Motor neuron (in vitro differentiated cells): ENCODE data around the gene PPP2R5B. TPM values are rescaled to one million over a fixed set of nuclear protein-coding genes. Genes with fewer than 3 reads are reported as not detected.
A peak's percentile ranks its signal among the peaks of the same experiment; 100 is the strongest.

Experiments used
- ATAC-seq, 8 experiments: fragments of 200-7000 bp; cut with Tn5 transposase; replicated peaks in 6 of 8; 2 replicates each; pipeline ENCODE4 v1.8.0; 2021; ENCODE audit warnings: mild to moderate bottlenecking in 8 of 8, moderate library complexity in 8 of 8
- H3K27ac ChIP-seq, 2 donors: fragments of 250-450 bp; sonication (Bioruptor Pico); 2 replicates each; pipeline ENCODE4 v1.9.0; 2021; ENCODE audit warnings: antibody characterized with exemption in 2 of 2, mild to moderate bottlenecking in 2 of 2, moderate library complexity in 1 of 2
- H3K4me1 ChIP-seq, 2 donors: fragments of 250-450 bp; sonication (Bioruptor Pico); replicated peaks in 1 of 2; 2 replicates each; pipeline ENCODE4 v1.6.1; 2021; ENCODE audit warnings: antibody characterized with exemption in 2 of 2, mild to moderate bottlenecking in 2 of 2, moderate library complexity in 1 of 2
- H3K4me3 ChIP-seq, 5 donors: fragments of 250-450 bp; sonication (Bioruptor Pico); 2 replicates each; pipeline ENCODE4 v1.9.0; 2021; ENCODE audit warnings: antibody characterized with exemption in 5 of 5, mild to moderate bottlenecking in 5 of 5, moderate library complexity in 4 of 5
- WGBS, 10 experiments: fragments of 450-650 bp; shearing (Covaris generic); methylation state at CpG; one replicate each; pipeline ENCODE4 v1.0.0; 2022; 5-methylcytosine and 5-hydroxymethylcytosine counted together
- in situ Hi-C, 9 experiments: fragments of 400-800 bp; cut with MboI; loops; one replicate each; pipeline ENCODE4 v1.15.0; 2021; ENCODE audit warnings: low sequenced_read_pairs in 9 of 9, low pct_unique_long_range_greater_than_20kb in 2 of 9; ENCODE audit not compliant: unreplicated experiment in 9 of 9
- total RNA-seq, 8 experiments: library from RNA; unstranded; fragments of 300-600 nt; gene quantifications; 2 replicates each; pipeline versions ENCODE4 v1.2.3 to v1.2.4, GENCODE V29; 2022

The PPP2R5B gene
- total RNA-seq, 8 experiments from 2014 or later: 8.4 to 48.7 (median 25.8) TPM

DNA sequence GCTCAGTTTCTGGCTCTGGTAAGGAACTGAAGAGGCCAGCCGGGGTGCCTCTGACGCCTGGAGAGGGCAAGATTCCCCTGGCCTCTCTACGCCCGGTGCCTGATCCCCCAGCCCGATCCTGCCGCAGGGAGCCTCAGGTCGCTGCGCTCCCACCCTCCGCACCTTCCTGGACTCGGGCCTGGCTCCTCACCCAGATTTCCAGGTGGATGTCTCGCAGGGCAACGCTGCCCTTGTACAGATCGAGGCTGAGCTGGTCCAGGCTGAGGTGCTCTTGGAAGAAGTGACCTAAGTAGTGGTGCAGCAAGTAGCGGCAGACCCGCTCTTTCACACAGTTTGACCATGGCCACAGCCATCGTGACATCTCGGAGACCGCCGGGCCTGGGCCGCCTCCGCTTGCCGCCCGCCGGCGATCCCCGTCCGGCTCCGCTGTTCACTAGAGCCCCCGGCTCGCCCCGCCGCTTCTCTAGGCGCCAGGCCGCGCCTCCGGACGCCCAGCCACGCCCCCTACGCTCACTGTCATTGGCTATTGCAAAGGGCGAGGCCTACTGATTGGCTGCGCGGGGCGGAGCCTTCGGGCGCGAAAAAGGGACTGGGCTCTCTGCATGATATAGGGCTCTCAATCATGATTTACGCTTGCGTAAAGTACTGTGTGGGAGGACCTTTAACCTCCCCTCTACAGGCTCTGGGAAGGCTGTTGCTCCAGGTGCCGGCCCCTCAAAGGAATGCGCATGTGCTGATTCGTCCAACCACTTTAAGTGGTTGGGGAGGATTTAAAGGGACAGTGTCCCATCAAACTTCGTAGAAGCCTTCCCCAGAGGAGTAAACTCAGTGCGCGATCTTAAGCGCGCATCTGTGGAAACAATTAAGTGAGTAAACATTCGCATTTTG is 7.5 kb upstream of the PPP2R5B start, which contains the start of gene ATG2A:
Gene ATG2A, minus strand, starts transcription at position 435 of the 888 bp plus-strand sequence. Its CDS starts 74 bp downstream, at position 361.
- 0 to 3% (median 0%) methylated on average over 2 to 19 of the region's 57 CpGs; no CpG with 5 or more reads in 2 of the 10 experiments for WGBS, 10 experiments
- peak; percentile 91 to 98 (median 98) for ATAC-seq

DNA sequence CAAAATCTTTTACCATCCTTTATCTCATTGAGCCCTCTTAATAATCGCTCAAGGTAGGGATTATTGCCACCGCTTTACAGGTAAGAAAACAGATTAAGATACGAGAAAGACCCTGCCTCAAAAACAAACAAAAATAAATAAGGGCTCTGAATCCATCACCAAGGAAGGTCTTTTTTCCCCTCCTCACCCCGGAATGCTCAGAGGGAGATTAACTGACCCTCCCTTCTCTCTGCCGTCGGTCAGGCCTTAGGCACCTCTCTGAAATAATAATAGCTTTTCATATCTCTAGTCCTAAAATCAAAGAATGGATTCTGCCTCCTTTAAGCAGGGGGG is 6.9 kb upstream of the PPP2R5B start:
- Histone ChIP-seq H3K4me1 (peaks cover 9 to 13% of the 10 kb centered on the region in 2 donors), H3K27ac (peak overlapping the region in 1 of 2 donors; percentile 25), H3K4me3 (peak overlapping the region; percentile 19 to 75 (median 39))
- 0 to 8% (median 0%) methylated on average over 1 to 6 of the region's 6 CpGs; no CpG with 5 or more reads in 3 of the 10 experiments for WGBS, 10 experiments
- in situ Hi-C loops: no loop called here
- ATAC-seq: peak in 1 of 8 experiments; percentile 0

More for the DNA sequence above, 7.5 kb upstream of the PPP2R5B start, which contains the start of gene ATG2A:
- in situ Hi-C loops: no loop called here
- H3K27ac ChIP-seq: peak within 1 kb of the TSS in 1 of 2 donors; percentile 25
- peak within 1 kb of the TSS; percentile 54 to 75 (median 65) for H3K4me3 ChIP-seq
- H3K4me1 ChIP-seq: peaks cover 9 to 13% of the 10 kb centered on the region in 2 donors

DNA sequence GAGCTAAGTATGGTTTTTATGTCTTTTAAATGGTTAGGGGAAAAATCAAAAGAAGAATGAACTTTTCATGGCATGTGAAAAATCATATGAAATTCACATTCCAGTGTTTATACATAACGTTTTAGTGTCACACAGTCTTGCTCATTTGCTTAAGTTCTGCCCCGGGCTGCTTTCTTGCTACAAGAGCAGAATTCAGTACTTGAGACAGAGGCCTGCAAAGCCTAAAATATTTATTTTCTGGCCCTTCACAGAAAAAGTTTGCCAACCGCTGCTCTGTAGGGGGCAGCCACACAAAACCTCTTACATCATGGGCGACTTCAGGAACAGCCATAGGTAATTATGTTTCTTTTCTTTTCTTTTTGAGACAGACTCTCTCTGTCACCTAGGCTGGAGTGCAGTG is 6.5 kb upstream of the PPP2R5B start:
- peak overlapping the region; percentile 19 to 75 (median 39) for H3K4me3 ChIP-seq
- H3K4me1 ChIP-seq: peaks cover 9 to 13% of the 10 kb centered on the region in 2 donors
- peak in 2 of 8 experiments; percentile 1 to 3 for ATAC-seq
- in situ Hi-C loops: no loop called here
- H3K27ac ChIP-seq: peak overlapping the region in 1 of 2 donors; percentile 25
- 3 to 60% (median 37%) methylated on average over 2 to 4 of the region's 4 CpGs; no CpG with 5 or more reads in 1 of the 10 experiments for WGBS, 10 experiments

DNA sequence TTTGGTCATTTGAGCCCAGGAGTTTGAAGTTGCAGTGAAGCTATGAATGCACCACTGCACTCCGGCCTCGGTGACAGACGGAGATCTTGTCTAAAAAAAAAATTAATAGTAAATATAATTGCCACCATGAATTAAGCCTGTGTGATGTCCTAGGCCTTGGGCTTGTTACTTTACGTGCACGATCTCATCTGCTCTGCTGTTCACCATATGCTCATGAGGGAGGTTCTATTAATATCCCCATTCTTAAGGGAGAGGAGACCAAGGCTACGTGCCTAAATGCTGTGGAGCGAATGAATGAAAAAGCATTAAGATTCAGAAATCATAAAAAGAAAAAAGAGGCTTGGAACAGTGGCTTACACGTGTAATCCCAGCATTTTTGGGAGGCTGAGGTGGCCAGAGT is 4.9 kb upstream of the PPP2R5B start:
- Histone ChIP-seq H3K4me3 (no peak overlapping the region), H3K27ac (no peak overlapping the region), H3K4me1 (peaks cover 13 to 17% of the 10 kb centered on the region in 2 donors)
- no peak for ATAC-seq
- in situ Hi-C loops: no loop called here
- WGBS, 10 experiments: 27 to 100% (median 85%) methylated on average over 2 to 8 of the region's 8 CpGs; no CpG with 5 or more reads in 1 of the 10 experiments

DNA sequence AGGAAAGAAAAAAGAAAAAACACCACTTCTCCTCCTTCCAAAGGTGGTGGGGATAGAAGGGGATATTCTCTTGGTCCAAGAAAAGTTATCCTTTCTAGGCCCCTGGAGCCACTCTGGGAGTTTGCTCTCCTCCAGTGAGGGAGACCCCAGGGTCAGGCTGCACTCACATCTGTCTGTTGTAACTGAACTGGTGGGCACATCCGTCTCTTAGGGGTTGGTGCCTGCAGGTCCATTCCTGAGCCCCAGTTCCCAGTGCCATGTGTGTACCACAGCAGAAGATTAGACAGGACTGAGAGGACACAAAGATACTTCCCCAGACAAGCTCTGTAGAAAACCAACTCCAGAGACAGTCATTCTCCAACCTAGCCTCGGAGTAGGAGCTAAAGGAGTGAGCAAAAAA is 4.4 kb upstream of the PPP2R5B start:
- in situ Hi-C loops: no loop called here
- Histone ChIP-seq H3K27ac (no peak overlapping the region), H3K4me3 (no peak overlapping the region), H3K4me1 (peaks cover 13 to 17% of the 10 kb centered on the region in 2 donors)
- no peak for ATAC-seq
- WGBS, 10 experiments: 20 to 100% (median 83%) methylated on average over 1 to 2 of the region's 2 CpGs; no CpG with 5 or more reads in 6 of the 10 experiments

DNA sequence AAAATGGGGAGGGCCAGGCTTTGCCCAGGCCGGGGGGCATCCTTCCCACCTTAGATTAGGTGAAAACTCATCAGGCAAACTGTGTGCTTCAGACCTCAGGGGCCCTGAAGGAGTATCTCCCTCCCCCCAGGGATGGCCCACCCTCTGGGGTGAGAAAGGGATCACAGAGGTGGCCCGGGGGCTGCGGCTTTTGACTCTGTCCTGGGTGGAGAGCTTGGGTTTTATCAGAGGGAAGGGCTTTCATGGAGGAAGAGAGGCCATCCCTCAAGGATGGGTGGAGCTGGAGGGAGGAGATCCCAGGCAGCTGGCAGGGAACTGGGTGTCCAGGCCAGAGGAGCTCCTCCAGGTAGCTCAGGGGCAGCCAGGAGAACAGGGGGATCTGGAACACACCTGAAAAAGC is 3.1 kb upstream of the PPP2R5B start:
- no peak for ATAC-seq
- in situ Hi-C loops: no loop called here
- 50 to 67% (median 60%) methylated on average over 1 to 2 of the region's 3 CpGs; no CpG with 5 or more reads in 7 of the 10 experiments for WGBS, 10 experiments
- H3K4me3 ChIP-seq: no peak overlapping the region
- no peak overlapping the region for H3K27ac ChIP-seq
- peaks cover 15 to 16% of the 10 kb centered on the region in 2 donors for H3K4me1 ChIP-seq

DNA sequence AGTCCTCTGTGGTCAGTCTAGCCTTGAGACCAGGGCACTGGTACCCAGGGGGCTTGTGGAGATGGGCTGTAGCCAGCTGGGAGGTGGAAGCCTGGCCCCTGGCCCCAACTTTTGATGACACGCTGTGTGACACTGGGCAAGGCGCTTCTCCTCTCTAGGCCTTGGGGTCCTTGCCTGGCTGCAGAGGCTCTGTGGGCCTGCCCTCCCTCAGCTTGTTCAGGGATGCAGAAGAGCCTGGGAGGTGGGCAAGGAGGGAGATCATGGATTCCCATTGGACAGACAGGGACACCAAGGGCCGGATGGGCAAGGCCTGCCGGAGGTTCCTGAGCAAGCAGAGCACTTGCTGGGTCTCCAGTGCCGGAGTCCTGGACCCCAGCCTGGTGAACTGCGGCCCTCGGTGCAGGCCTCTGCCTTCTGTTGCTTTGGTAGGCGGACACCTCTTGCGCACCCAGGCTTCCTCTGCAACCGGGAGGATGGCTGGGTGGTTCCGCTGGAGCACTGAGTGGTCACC is 1.3 kb upstream of the PPP2R5B start:
- 90 to 100% (median 100%) methylated on average over 1 to 5 of the region's 11 CpGs; no CpG with 5 or more reads in 4 of the 10 experiments for WGBS, 10 experiments
- Histone ChIP-seq H3K4me3 (no peak overlapping the region), H3K27ac (peak overlapping the region in 1 of 2 donors; percentile 63), H3K4me1 (peaks cover 14 to 15% of the 10 kb centered on the region in 2 donors)
- no peak for ATAC-seq
- in situ Hi-C loops: no loop called here

DNA sequence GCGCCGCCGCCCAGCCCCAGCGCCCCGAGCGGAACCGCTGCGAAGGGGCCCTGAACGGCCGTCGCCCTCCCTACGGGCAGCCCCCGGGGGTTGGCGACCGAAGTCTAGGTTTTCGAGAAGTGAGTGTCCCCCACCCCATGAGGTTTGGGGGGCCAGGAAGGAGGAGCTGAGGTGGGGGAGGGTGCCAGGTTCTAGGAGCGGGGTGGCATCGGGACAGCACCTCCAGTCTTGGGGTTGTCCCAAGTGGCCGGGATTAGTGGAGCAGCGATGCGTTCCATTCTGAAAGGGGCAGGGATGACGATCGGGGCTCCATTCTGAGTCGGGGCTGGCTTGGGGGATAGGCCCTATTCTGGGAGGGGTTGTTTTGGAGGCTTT is 408 bp downstream of the PPP2R5B start:
- in situ Hi-C loops: no loop called here
- ATAC-seq: peak; percentile 1 to 9 (median 4)
- H3K27ac ChIP-seq: peak overlapping the region; percentile 7 to 78

DNA sequence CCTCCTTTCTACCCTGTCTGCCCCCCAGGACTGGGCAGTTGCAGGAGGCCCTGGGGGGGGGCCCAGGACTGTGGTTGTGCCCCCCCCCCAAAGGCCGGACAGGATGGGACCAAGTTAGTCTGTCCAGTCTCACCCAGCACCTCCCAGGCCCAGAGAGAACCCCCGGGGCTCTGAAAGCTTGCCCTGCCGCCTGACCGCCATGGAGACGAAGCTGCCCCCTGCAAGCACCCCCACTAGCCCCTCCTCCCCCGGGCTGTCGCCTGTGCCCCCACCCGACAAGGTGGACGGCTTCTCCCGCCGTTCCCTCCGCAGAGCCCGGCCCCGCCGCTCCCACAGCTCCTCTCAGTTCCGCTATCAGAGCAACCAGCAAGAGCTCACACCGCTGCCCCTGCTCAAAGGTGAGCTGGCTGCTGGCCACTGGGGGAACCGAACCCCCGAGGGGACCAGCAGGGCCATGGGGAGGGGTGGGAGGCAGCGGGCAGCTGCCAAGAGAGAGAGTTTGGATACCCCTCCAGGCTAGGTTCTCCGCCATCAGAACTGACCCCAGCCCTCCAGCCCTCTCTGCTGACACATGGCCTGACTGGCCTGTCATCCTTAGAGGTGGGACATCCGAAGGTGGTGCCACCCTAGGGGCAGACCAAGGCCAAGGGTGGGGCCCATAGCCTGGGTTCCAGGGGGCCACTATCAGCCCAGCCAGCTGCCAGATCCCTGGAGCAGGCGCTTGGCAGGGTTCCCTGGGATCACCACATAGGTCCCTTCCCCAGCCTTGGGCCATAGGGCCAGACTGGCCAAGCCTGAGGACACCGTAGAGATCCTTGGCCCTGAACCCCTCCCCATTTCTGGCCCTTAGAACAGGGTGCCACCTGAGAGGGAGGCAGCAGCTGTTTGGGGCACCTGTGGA is 1.3 kb downstream of the PPP2R5B start:
- Histone ChIP-seq H3K4me3 (peak overlapping the region; percentile 54 to 100 (median 74)), H3K27ac (no peak overlapping the region), H3K4me1 (peaks cover 11 to 14% of the 10 kb centered on the region in 2 donors)
- WGBS, 10 experiments: 70 to 100% (median 80%) methylated on average over 1 to 2 of the region's 24 CpGs; no CpG with 5 or more reads in 7 of the 10 experiments
- ATAC-seq: no peak
- in situ Hi-C loops: no loop called here

More for the DNA sequence above, 408 bp downstream of the PPP2R5B start:
- no CpG with 5 or more reads among the region's 24 CpGs for WGBS, 10 experiments
- H3K4me1 ChIP-seq: peaks cover 11 to 14% of the 10 kb centered on the region in 2 donors
- peak overlapping the region; percentile 54 to 100 (median 74) for H3K4me3 ChIP-seq

DNA sequence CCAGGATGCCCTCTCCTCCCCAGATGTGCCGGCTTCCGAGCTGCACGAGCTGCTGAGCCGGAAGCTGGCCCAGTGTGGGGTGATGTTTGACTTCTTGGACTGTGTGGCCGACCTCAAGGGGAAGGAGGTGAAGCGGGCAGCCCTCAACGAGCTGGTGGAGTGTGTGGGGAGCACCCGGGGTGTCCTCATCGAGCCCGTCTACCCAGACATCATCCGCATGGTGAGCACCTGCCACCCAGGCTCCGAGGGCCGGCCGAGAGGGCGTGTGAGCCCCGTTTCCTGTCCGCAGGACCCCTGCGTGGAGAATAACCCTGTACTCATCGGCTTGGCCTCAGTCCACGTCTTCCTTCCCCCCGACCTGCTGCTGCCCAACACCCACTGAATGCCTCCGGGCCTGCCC is 2.2 kb downstream of the PPP2R5B start:
- 73 to 100% methylated on average over 1 to 6 of the region's 22 CpGs; no CpG with 5 or more reads in 8 of the 10 experiments for WGBS, 10 experiments
- no peak overlapping the region for H3K4me3 ChIP-seq
- no peak overlapping the region for H3K27ac ChIP-seq
- in situ Hi-C loops: no loop called here
- ATAC-seq: no peak
- peaks cover 11 to 14% of the 10 kb centered on the region in 2 donors for H3K4me1 ChIP-seq

DNA sequence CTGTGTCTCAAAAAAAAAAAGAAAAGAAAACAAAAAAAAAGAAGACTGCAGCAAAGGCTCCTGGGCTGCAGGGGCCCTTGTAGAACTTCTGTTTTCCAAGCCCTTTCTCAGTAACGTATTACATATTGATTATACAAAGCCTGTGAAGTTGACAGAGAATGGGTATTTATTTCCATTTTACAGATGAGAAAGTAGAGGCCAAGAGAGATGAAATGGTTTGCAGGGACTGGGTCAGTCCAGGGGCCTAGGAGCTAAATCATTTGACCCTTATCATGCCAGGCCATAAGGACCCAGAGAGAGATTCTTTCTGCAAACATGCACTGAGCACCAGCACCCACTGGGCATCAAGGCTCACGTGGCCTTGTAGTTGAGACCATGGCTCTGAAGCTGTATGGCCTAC is 4.5 kb downstream of the PPP2R5B start:
- 67 to 100% (median 87%) methylated on average over 1 to 2 of the region's 2 CpGs; no CpG with 5 or more reads in 3 of the 10 experiments for WGBS, 10 experiments
- Histone ChIP-seq H3K4me3 (no peak overlapping the region), H3K4me1 (peaks cover 8 to 10% of the 10 kb centered on the region in 2 donors), H3K27ac (no peak overlapping the region)
- no peak for ATAC-seq
- in situ Hi-C loops: no loop called here

DNA sequence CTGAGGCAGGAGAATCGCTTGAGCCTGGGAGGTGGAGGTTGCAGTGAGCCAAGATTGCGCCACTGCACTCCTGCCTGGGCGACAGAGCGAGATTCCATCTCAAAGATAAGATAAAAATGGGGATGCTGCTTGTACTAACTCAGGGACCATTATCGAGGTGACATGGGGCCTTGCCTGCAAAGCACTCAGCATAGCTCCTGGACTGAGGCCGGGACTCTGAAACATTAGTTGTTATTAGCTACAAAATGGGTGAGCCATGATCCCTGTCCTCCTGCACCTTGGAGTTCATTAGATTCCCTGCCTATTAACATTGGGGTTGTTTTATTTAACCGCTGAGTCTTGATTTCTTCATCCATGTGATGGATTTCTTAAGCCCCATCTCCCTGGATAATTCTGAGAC is 5.1 kb downstream of the PPP2R5B start:
- in situ Hi-C loops: no loop called here
- Histone ChIP-seq H3K4me3 (no peak overlapping the region), H3K4me1 (peaks cover 8 to 10% of the 10 kb centered on the region in 2 donors), H3K27ac (no peak overlapping the region)
- no peak for ATAC-seq
- WGBS, 10 experiments: 76 to 100% (median 98%) methylated on average over 1 to 5 of the region's 7 CpGs; no CpG with 5 or more reads in 4 of the 10 experiments
